HepG2 (cell line): ENCODE measurements around the gene SIK2.

Experiments
- CEBPB ChIP-seq: IDR thresholded peaks from 2 replicates; pipeline ENCODE4 v1.6.1; 2011; ENCODE audit warnings: low read depth, low read length, improper control_type of control experiment, borderline replicate concordance
- CHD4 ChIP-seq: fragments of 200-600 bp; sonication (generic); IDR thresholded peaks from 2 replicates; pipeline ENCODE4 v1.7.0; 2017; ENCODE audit warnings: mild to moderate bottlenecking, low read length, borderline replicate concordance
- CTCF ChIP-seq: sonication (generic); formaldehyde crosslinking; IDR thresholded peaks from 2 replicates; pipeline ENCODE4 v1.5.0; 2020; ENCODE audit warnings: mild to moderate bottlenecking, missing genetic modification reagents, moderate library complexity
- ELF4 ChIP-seq: sonication (generic); formaldehyde crosslinking; IDR thresholded peaks from 2 replicates; pipeline ENCODE4 v1.5.0; 2020; ENCODE audit warnings: missing genetic modification reagents, mild to moderate bottlenecking, moderate library complexity, borderline replicate concordance
- EZH2 ChIP-seq: conservative IDR thresholded peaks from 2 replicates; pipeline ENCODE4 v1.6.1; 2012; ENCODE audit warnings: mild to moderate bottlenecking, low read depth, low read length, moderate library complexity
- FOSL1 ChIP-seq: sonication (generic); formaldehyde crosslinking; IDR thresholded peaks from 2 replicates; pipeline ENCODE4 v1.9.0; 2021; ENCODE audit warnings: missing genetic modification reagents, borderline replicate concordance
- FOXP1 ChIP-seq, 2 experiments: fragments of 450-650 bp in 1 of 2; IDR thresholded peaks; 2 replicates each; pipeline ENCODE4 v1.6.1; 2017 to 2018; ENCODE audit warnings: antibody characterized with exemption in 1 of 2
- MAFF ChIP-seq: IDR thresholded peaks from 2 replicates; pipeline ENCODE4 v1.6.1; 2011; ENCODE audit warnings: low read depth, low read length, improper control_type of control experiment
- PAX8 ChIP-seq: sonication (generic); formaldehyde crosslinking; IDR thresholded peaks from 2 replicates; pipeline ENCODE4 v1.8.0; 2022; ENCODE audit warnings: mild to moderate bottlenecking, missing genetic modification reagents, borderline replicate concordance
- POLR2AphosphoS5 ChIP-seq: IDR thresholded peaks from 2 replicates; pipeline ENCODE4 v1.6.1; 2012; ENCODE audit warnings: low read depth, low read length
- STAT5B ChIP-seq: sonication (generic); formaldehyde crosslinking; IDR thresholded peaks from 2 replicates; pipeline ENCODE4 v1.4.0; 2020; ENCODE audit warnings: missing genetic modification reagents
- TCF7L2 ChIP-seq: IDR thresholded peaks from 2 replicates; pipeline ENCODE4 v1.6.1; 2011; ENCODE audit warnings: mild to moderate bottlenecking, low read depth, low read length, moderate library complexity
- TF ChIP-seq, protein P1 (sequence below): sonication (generic); formaldehyde crosslinking; IDR thresholded peaks from 2 replicates; pipeline ENCODE4 v1.8.1; 2023; ENCODE audit warnings: missing genetic modification reagents, inconsistent platforms, borderline replicate concordance
- TF ChIP-seq, protein P2 (sequence below): sonication (generic); formaldehyde crosslinking; IDR thresholded peaks from 2 replicates; pipeline ENCODE4 v1.4.0; 2020; ENCODE audit warnings: mild to moderate bottlenecking, low read depth, missing genetic modification reagents

DNA sequence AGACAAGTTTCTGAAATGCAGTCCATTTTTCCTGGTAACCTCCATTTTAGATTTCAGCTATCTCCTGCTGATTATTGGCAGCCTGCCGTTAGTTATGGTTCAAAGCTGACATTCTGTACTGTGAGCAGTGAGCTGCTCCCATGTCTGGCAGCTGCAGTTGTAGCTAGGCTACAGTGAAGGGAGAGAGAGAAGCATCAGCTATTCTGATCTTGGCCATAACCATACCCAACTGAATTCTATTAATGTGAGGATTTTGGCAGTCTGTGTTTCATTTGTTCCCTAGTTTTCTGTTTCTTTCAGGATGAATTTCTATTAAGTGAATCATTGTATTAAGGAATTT, 33.4 kb downstream of the SIK2 start:
- TF ChIP-seq, protein P1, sequence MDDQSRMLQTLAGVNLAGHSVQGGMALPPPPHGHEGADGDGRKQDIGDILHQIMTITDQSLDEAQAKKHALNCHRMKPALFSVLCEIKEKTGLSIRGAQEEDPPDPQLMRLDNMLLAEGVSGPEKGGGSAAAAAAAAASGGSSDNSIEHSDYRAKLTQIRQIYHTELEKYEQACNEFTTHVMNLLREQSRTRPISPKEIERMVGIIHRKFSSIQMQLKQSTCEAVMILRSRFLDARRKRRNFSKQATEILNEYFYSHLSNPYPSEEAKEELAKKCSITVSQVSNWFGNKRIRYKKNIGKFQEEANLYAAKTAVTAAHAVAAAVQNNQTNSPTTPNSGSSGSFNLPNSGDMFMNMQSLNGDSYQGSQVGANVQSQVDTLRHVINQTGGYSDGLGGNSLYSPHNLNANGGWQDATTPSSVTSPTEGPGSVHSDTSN (CRISPR knock-in tag) = no peak
- TF ChIP-seq ELF4 (CRISPR knock-in tag) (no peak), FOXP1 (IDR thresholded peaks at IDR 0.05) (no peak), FOXP1 (CRISPR knock-in tag; IDR thresholded peaks at IDR 0.05) (no peak), PAX8 (CRISPR knock-in tag) (no peak), EZH2 (no peak), CTCF (CRISPR knock-in tag) (no peak), MAFF (no peak), POLR2AphosphoS5 (no peak), STAT5B (CRISPR knock-in tag) (no peak), CEBPB (no peak), TCF7L2 (no peak), CHD4 (no peak), FOSL1 (CRISPR knock-in tag) (no peak)
- TF ChIP-seq, protein P2, sequence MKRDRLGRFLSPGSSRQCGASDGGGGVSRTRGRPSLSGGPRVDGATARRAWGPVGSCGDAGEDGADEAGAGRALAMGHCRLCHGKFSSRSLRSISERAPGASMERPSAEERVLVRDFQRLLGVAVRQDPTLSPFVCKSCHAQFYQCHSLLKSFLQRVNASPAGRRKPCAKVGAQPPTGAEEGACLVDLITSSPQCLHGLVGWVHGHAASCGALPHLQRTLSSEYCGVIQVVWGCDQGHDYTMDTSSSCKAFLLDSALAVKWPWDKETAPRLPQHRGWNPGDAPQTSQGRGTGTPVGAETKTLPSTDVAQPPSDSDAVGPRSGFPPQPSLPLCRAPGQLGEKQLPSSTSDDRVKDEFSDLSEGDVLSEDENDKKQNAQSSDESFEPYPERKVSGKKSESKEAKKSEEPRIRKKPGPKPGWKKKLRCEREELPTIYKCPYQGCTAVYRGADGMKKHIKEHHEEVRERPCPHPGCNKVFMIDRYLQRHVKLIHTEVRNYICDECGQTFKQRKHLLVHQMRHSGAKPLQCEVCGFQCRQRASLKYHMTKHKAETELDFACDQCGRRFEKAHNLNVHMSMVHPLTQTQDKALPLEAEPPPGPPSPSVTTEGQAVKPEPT (CRISPR knock-in tag) = no peak
